Stimulated activated CD8-positive, alpha-beta memory T cell treated with anti-CD3 and anti-CD28 coated beads, Interleukin-12 subunit alpha, Interleukin-12 subunit beta, amount 100 ng/mL, for 24 hours (primary cell): ENCODE data around the gene UVSSA.

ENCODE experiments used
- DNase-seq: peaks from one replicate; pipeline ENCODE4 v3.0.0-alpha.2; 2020; ENCODE audit errors: extremely low read depth

UVSSA gene

DNA sequence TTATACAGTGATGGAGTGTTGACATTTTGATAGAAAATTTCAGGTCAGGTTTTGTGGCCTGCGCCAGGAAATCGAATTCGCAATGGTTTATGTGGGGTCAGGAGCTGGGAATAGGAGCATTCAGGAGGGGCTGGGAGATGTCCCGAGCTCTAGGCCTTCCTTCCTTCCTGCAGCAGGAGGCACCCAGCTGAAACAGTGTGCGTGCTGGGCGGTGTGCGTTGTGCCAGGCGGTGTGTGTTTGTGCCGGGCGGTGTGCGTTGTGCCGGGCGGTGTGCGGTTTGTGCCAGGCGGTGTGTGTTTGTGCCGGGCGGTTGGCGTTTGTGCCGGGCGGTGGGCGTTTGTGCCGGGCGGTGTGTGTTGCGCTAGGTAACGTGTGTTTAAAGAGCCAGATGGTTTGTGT is 1.7 kb downstream of the UVSSA start:
- DNase-seq, result no peak

GRCh38 chr4:1349359-1350168 is 2.6 kb downstream of the UVSSA start:
- no peak for DNase-seq

DNA sequence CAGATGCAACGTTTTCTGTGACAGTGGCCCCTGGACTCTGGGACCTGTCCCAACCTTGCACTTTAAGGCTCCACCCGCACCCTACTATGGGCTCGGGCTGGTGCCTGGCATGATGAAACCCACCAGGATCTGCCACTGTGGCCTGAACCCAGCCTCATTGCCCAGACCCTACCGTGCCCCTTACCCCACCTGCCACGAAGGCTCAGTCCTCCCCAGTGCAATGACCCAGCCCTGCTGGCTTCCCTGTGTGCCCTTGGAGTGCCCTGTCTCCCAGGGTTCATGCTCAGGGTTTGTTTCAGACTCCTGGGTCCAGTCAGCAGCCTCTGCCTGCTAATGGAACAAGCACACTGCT is 3.1 kb downstream of the UVSSA start:
- DNase-seq, result no peak

DNA sequence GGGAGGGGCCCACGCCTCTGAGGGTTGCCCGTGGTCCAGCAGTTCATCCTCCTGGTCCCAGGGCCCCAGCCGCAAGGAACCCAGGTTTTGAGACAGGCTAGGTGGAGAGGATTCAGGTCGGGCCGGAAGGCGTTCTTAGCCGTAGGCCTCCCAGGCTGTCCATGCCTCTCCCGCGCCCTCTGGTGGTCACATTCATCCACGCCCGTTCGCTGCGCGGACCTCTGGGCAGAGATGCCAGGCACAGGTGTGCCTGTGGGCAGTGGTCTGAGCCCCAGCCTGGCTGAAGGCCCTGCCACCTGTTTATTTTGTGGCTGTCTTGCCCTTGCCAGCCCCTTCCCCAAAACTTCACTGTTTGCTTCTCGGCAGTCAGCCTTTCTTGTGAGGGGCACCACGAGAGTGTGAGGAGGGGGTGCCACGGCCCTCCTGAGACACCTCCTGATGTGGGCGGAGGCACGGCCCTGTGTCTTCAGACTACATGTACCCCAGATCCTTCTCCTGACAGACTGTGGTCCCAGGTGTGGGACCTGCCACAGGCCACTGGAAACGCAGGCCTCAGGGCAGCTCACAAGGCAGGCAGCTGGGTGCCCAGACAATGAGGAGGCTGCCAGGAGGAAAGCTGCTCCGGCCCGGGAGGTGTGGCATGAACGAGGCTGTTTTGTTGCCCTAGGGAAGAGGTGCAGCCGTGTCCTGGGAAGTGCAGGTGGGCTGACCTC is 5.0 kb downstream of the UVSSA start:
- DNase-seq, result peak; percentile 72

GRCh38 chr4:1352567-1352900 is 5.5 kb downstream of the UVSSA start:
- DNase-seq, result no peak

GRCh38 chr4:1353186-1354055 is 6.4 kb downstream of the UVSSA start:
- no peak for DNase-seq

GRCh38 chr4:1354136-1354982 is 7.4 kb downstream of the UVSSA start:
- DNase-seq, result no peak

- DNase-seq, result no peak
Measured at GRCh38 chr4:1354983-1355275, 7.9 kb downstream of the UVSSA start.

GRCh38 chr4:1355378-1355777 is 8.4 kb downstream of the UVSSA start:
- no peak for DNase-seq

GRCh38 chr4:1356181-1356998 is 9.4 kb downstream of the UVSSA start:
- no peak for DNase-seq

DNA sequence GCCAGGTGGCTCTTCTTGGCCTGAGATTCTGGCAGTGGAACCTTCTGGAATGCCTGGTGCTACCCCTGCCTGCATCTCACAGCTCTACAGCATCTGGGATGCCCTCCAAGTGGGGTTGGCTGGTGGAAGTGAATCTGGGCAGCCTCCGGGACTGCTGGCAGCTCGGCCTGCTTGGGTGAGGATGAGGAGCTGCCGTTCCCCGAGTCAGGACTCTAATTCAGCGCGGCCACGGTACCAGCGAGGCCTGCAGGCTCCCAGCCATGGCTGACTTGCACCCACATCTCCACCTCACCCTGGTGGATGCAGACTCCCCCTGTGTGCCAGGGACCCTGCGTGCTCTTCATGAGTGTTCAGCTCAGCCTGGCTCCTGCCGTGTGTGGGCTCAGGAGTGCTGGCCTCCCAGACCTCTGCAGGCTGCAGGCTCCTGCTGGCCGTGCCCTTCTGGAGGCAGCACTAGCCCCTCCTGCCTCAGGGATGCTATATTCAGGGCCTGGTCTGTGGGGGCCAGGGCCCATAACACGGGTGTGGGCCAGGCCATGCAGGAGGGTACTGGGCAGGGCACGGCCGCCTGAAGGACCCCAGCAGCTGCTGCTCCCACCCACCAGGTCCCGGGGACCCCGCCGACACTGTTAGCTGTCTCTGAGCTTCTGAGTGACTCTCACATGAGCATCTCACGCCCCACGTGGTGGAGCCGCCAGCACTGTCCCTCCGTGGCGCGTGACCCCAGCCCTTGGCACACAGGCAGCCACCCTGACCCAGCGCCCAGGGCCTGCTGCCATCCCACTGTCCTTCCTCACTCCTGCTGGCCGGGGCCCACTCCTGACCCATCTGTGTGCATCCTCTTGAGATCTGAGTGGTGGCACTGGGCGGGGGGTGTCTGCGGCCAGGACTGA is 10.6 kb downstream of the UVSSA start:
- no peak for DNase-seq

- DNase-seq, result no peak
Measured at GRCh38 chr4:1358421-1359143, 11.6 kb downstream of the UVSSA start.

- no peak for DNase-seq
Measured at GRCh38 chr4:1359144-1359501, 12.1 kb downstream of the UVSSA start.

- no peak for DNase-seq
Measured at GRCh38 chr4:1359976-1360375, 13.0 kb downstream of the UVSSA start.

GRCh38 chr4:1360423-1361283 is 13.6 kb downstream of the UVSSA start:
- DNase-seq, result no peak

DNA sequence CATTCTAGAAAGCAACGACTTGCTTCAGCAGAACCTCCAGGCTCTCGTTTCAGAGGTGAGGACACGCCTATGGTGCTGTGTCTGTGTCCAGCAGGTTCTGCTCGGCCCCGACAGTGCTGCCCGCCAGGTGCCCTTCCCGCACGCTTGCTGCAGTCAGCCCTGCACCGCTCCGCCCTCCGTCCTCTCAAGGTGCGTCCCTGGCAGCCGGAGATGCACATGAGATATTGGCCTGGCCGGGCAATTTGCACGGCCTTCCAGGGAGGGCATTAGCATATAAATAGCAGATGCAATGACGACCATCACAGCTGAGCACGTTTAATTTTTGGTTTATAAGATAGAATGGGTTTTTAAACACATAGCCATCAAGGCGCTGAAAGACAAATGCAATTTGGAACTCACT is 14.4 kb downstream of the UVSSA start:
- no peak for DNase-seq

- no peak for DNase-seq
Measured at GRCh38 chr4:1362046-1362445, 15.0 kb downstream of the UVSSA start.

DNA sequence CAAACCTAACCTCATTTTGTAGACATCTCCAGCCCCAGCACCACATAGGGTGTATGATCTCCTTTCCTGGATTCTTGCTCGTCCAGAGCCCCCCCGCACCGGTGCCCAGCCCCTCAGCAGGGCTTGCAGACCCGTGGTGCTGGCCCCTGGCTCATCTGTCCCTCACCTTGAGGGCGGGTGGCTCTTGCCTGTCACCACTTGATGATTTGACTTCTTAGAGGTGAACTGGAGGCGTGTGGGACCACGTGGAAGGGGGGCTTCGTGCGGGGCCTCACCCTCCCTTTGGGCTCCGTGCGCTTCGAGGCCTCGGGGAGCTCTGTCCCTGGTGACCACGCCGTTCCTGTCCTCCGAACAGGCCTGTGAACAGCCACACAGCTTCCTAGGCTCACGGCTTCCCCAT is 15.5 kb downstream of the UVSSA start:
- DNase-seq, result no peak
